Effector memory CD4-positive, alpha-beta T cell (primary cell): ENCODE measurements around the gene CCDC85A.

Experiments used
- DNase-seq, 3 donors: peaks; one replicate each; pipeline ENCODE4 v3.0.0-alpha.2; 2020
- H3K27ac ChIP-seq: 2 replicates; pipeline ENCODE4 v1.7.0; 2013; ENCODE audit warnings: mild to moderate bottlenecking, low read length, moderate library complexity; ENCODE audit not compliant: insufficient read depth, poor library complexity, severe bottlenecking
- H3K27me3 ChIP-seq: replicated peaks from 2 replicates; pipeline ENCODE4 v1.7.0; 2013; ENCODE audit warnings: mild to moderate bottlenecking, low read length; ENCODE audit not compliant: insufficient read depth, control insufficient read depth, poor library complexity, severe bottlenecking
- H3K36me3 ChIP-seq: 2 replicates; pipeline ENCODE4 v1.7.0; 2013; ENCODE audit warnings: mild to moderate bottlenecking, low read length, moderate library complexity; ENCODE audit not compliant: control insufficient read depth, insufficient read depth
- H3K4me1 ChIP-seq: 2 replicates; pipeline ENCODE4 v1.7.0; 2013; ENCODE audit warnings: low read length, mild to moderate bottlenecking; ENCODE audit not compliant: control insufficient read depth, insufficient read depth, poor library complexity, severe bottlenecking
- H3K4me3 ChIP-seq: 2 replicates; pipeline ENCODE4 v1.7.0; 2013; ENCODE audit warnings: low read length, low read depth, mild to moderate bottlenecking; ENCODE audit not compliant: insufficient read depth, poor library complexity, severe bottlenecking
- H3K9me3 ChIP-seq: 2 replicates; pipeline ENCODE4 v1.7.0; 2013; ENCODE audit warnings: mild to moderate bottlenecking, low read length, moderate library complexity; ENCODE audit not compliant: control insufficient read depth

Gene CCDC85A

DNA sequence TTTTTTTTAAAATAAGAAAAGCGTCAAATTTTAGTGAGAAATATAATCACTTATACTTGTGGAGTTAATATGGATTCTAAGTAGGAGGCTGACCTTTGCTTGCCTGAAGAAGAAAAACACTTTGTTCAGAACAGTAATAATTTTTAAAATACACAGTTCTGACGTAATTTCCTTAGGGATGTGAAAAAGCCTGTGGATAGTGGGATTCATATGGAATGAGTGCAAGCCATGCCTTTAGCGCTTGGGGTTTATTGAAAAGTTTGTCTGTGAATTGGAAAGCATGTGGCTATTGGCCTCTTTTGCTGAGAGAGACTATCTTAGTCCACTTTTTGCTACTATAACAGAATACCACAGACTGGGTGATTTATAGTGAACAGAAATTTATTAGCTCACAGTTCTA, 151.3 kb downstream of the CCDC85A start:
- H3K36me3 ChIP-seq = no peaks in the 10 kb centered on the region
- no peak for DNase-seq
- no peaks in the 10 kb centered on the region for H3K4me1 ChIP-seq
- no peak overlapping the region for H3K27ac ChIP-seq
- no peaks in the 10 kb centered on the region for H3K27me3 ChIP-seq
- no peak overlapping the region for H3K4me3 ChIP-seq
- H3K9me3 ChIP-seq = no peaks in the 10 kb centered on the region

- Histone ChIP-seq H3K4me3 (no peak overlapping the region), H3K9me3 (no peaks in the 10 kb centered on the region), H3K27me3 (no peaks in the 10 kb centered on the region), H3K4me1 (no peaks in the 10 kb centered on the region), H3K36me3 (no peaks in the 10 kb centered on the region), H3K27ac (no peak overlapping the region)
- no peak for DNase-seq
Observed at GRCh38 chr2:56337342-56337741, 153.6 kb downstream of the CCDC85A start.

DNA sequence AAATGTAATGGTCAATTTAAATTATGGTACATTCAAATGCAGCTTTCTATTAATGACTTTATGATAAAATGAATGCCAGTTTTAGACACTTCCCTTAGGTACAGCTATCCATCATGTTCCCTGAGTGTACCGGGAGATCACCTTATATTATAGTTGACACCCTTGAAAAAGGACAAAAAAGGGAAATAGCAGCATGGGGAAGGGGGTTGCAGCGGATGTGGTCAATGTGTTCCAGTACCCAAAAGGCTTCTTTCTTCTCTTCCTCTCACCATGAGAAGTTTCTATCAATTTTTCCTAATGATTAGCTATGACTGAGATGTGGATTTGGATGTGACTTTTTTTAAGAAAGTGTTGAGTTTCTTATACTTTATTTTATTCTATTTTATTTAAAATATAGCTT, 154.4 kb downstream of the CCDC85A start:
- no peak overlapping the region for H3K27ac ChIP-seq
- H3K9me3 ChIP-seq = no peaks in the 10 kb centered on the region
- H3K27me3 ChIP-seq = no peaks in the 10 kb centered on the region
- H3K4me1 ChIP-seq = no peaks in the 10 kb centered on the region
- DNase-seq = no peak
- H3K4me3 ChIP-seq = no peak overlapping the region
- no peaks in the 10 kb centered on the region for H3K36me3 ChIP-seq

GRCh38 chr2:56344771-56345170, 161.0 kb downstream of the CCDC85A start:
- H3K27ac ChIP-seq = no peak overlapping the region
- no peak overlapping the region for H3K4me3 ChIP-seq
- H3K9me3 ChIP-seq = no peaks in the 10 kb centered on the region
- H3K4me1 ChIP-seq = no peaks in the 10 kb centered on the region
- H3K27me3 ChIP-seq = no peaks in the 10 kb centered on the region
- H3K36me3 ChIP-seq = no peaks in the 10 kb centered on the region
- DNase-seq = no peak

GRCh38 chr2:56347881-56348280, 164.1 kb downstream of the CCDC85A start:
- Histone ChIP-seq H3K27ac (no peak overlapping the region), H3K36me3 (no peaks in the 10 kb centered on the region), H3K27me3 (no peaks in the 10 kb centered on the region), H3K4me3 (no peak overlapping the region), H3K4me1 (no peaks in the 10 kb centered on the region), H3K9me3 (no peaks in the 10 kb centered on the region)
- DNase-seq = no peak

- Histone ChIP-seq H3K4me1 (no peaks in the 10 kb centered on the region), H3K27me3 (no peaks in the 10 kb centered on the region), H3K9me3 (no peaks in the 10 kb centered on the region), H3K27ac (no peak overlapping the region), H3K36me3 (no peaks in the 10 kb centered on the region), H3K4me3 (no peak overlapping the region)
- DNase-seq = no peak
Observed at GRCh38 chr2:56348392-56349210, 164.8 kb downstream of the CCDC85A start.

DNA sequence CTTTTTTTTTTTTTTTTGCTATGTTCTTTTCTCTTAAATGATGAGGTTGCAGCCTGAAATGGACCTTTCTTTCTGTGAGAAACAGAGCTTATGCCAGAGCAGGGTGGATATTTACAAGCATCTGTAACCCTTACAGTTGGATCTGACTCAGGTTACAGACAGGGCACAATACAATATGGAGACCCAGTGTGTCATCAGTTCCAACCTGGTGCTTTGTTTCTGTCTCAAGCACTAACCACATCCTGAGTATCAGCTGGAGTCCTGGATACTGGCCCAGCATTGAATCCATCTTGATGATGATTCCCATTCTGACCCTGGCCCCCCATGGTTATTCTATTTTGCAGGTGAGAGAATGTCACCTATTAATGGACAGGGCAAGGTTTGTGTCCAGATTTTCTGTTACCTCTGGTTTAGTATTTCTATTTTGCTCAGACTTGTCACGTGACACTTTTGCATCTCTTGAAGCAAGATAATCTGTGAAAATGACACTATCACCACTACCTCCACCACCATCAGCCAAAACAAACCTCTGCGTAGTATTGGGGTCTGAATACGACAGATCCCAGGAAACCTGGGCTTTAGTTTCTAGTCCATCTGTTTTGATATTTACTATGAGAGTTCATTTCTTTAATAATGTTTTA, 174.0 kb downstream of the CCDC85A start:
- no peak overlapping the region for H3K4me3 ChIP-seq
- no peaks in the 10 kb centered on the region for H3K27me3 ChIP-seq
- H3K27ac ChIP-seq = no peak overlapping the region
- no peaks in the 10 kb centered on the region for H3K36me3 ChIP-seq
- H3K9me3 ChIP-seq = no peaks in the 10 kb centered on the region
- H3K4me1 ChIP-seq = no peaks in the 10 kb centered on the region
- DNase-seq = no peak

DNA sequence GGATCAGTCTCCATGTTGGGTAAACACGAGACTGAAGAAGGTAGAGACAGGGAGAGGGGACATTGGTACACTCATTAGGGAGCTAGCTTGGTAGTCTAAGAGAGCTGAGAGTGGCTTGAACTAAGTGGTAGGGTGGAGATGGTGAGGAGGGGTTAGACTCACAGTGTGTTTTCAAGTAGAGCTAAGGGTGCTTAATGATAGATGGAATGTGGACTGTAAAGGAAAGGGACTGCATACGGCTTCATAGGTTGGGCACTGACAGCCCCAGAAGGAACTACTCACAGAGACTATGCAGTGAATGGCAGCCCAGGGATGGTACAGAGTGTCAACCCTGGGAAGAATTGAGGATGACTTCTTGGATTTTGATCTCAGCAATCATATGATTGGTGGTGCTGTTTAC, 178.1 kb downstream of the CCDC85A start:
- Histone ChIP-seq H3K36me3 (no peaks in the 10 kb centered on the region), H3K4me1 (no peaks in the 10 kb centered on the region), H3K4me3 (no peak overlapping the region), H3K9me3 (no peaks in the 10 kb centered on the region), H3K27ac (no peak overlapping the region), H3K27me3 (no peaks in the 10 kb centered on the region)
- no peak for DNase-seq

DNA sequence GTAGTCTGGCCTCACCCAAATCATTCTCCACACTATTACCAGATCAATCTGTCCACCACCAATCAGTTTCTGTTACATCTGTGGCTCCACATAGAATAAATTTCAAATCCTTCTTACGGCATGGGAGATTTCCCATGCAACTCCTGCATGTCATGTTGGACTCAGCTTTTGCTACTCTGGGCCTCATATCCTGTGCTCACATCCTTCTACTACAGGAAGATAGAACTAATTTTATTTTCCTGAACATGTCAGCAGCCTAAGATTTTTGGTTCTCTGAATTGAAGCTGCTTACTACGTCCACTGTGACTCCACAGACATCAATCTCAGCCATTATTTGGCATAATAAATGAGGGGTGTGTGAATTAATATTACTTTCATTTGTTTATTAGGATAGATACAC, 181.1 kb downstream of the CCDC85A start:
- H3K9me3 ChIP-seq = no peaks in the 10 kb centered on the region

DNA sequence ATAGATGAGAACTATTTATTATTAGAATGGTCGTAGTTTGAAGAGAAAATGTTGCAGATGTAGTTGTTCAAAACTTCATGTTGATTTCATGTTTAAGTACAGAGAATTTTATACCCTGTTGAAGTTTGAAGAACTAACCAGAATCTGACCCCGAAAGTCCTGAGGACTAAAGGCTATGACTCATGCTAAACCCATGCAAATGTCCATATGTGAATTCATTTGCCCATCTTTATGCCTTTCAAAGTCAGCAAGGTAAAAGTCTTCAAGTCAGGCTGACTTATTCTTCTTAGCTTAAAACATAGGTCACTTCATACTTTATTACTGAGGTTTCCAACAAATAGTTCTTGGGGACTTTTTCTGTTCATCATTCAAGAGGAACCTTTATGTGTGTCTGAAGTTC, 185.5 kb downstream of the CCDC85A start:
- H3K9me3 ChIP-seq = no peaks in the 10 kb centered on the region
- H3K27me3 ChIP-seq = no peaks in the 10 kb centered on the region
- no peak overlapping the region for H3K4me3 ChIP-seq
- no peaks in the 10 kb centered on the region for H3K36me3 ChIP-seq
- no peaks in the 10 kb centered on the region for H3K4me1 ChIP-seq
- no peak for DNase-seq
- H3K27ac ChIP-seq = no peak overlapping the region

More for the DNA sequence above, 181.1 kb downstream of the CCDC85A start:
- DNase-seq = no peak
- Histone ChIP-seq H3K4me1 (no peaks in the 10 kb centered on the region), H3K36me3 (no peaks in the 10 kb centered on the region), H3K4me3 (no peak overlapping the region), H3K27ac (no peak overlapping the region), H3K27me3 (no peaks in the 10 kb centered on the region)
